Tibial nerve (tissue), 4 donors: ENCODE measurements around the gene XPNPEP2.

Experiments
- CTCF ChIP-seq, 5 experiments: fragments of 200-600 bp in 3 of 5; fragments of 450-650 bp in 2 of 5; sonication (generic) in 3 of 5; IDR thresholded peaks; one replicate each; pipeline ENCODE4 v1.5.1; 2016 to 2019; ENCODE audit warnings: antibody characterized with exemption in 5 of 5, mild to moderate bottlenecking in 3 of 5, moderate library complexity in 2 of 5
- EP300 ChIP-seq, 2 donors: sonication (generic); formaldehyde crosslinking; IDR thresholded peaks; one replicate each; pipeline ENCODE4 v1.6.1; 2017; ENCODE audit warnings: antibody characterized with exemption in 2 of 2, mild to moderate bottlenecking in 1 of 2
- POLR2A ChIP-seq, 2 donors: fragments of 450-650 bp; IDR thresholded peaks; one replicate each; pipeline ENCODE4 v1.6.1; 2017; ENCODE audit warnings: antibody characterized with exemption in 2 of 2, mild to moderate bottlenecking in 2 of 2, moderate library complexity in 2 of 2

DNA sequence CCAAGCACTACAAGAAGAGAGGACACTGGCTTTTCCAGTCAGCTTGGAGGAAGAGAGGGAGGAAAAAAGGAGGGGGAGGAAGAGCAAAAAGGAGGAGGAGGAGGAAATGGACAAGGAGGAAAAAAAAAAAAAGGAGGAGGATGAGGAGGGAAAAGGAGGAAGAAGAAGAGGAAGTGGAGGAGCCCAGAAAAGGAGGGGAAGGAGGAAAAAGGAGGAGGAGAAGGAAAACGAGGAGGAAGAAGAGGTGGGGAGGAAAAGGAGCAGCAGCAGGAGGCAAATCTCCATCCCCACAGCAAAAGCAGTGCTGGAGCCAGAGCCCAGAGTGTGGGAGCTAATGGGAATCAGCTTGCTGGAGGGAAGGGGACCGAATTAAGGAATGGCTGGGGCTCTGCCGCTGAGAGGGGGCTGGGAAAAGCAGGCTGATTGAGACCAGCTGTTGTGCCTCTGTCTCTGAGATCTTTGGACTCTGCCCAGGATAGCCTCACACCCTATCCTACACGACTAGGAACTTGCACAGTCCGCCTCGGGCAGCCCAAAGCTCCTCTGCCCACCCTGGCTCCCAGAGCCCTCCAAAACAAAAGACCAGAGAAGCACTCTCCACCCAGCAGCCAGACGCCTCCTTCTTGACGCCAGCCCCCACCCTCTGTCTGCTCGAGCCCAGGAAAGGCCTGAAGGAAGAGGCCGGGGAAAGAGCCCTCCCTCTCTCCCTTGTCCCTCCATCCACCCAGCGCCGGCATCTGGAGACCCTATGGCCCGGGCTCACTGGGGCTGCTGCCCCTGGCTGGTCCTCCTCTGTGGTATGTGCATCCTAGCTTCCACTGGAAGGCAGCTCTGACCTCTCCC, at the start of gene XPNPEP2:
- TF ChIP-seq POLR2A (IDR thresholded peaks at IDR 0.05) (no peak), CTCF (IDR thresholded peaks at IDR 0.05) (no peak), EP300 (IDR thresholded peaks at IDR 0.05) (no peak)
